GM21723 (cell line): ENCODE data around the gene ZBTB7C.

Experiments
- ATAC-seq: cut with Tn5 transposase; IDR thresholded peaks from one replicate; pipeline ENCODE4 v1.9.1; 2021; ENCODE audit warnings: mild to moderate bottlenecking, moderate library complexity; ENCODE audit not compliant: unreplicated experiment

Gene ZBTB7C

DNA sequence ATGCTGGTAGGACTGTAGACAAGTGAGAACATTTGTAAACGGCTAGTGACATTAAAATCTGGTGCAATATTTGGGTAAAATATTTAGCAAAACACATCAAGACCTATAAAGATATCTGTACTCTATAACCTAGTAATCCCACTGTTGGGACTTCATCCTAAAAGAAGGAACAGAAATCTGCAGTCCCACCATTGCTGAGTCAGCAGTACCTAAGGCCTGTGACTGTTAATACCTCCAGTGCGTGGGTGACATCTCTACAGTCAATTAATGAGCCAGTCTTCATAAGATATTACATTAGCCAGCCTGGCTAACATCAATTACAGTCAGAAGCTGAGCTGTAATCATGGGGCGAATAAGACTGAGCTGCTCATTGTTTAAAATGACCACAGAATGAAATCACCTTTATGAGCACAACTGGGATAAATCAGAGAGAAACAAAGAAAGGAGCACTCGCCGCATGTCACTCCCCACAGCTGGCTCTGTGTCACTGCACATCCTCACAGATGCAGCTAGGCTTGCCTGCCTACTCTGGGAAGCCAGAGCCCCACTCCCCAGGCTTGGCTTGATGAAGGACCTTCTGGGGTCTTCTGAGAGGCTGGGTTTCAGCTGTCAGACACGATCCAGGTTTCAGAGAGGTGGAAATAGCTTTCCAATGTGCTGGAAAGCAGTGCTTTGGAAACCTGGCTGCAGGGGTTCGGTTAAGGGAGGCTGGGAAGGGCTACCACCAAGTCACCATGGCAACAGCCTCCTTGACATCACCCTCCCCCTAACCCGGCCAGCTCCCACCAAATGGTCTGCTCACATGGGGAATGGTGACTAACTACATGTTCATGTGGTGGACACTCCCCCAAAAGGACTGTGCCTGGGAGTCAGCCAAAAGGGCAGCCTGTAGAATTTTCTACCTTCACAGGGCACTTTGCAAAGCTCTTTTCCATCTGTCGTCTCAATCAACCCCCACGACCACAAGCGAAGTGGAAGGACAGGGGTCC is 145.0 kb downstream of the ZBTB7C start:
- no peak for ATAC-seq

DNA sequence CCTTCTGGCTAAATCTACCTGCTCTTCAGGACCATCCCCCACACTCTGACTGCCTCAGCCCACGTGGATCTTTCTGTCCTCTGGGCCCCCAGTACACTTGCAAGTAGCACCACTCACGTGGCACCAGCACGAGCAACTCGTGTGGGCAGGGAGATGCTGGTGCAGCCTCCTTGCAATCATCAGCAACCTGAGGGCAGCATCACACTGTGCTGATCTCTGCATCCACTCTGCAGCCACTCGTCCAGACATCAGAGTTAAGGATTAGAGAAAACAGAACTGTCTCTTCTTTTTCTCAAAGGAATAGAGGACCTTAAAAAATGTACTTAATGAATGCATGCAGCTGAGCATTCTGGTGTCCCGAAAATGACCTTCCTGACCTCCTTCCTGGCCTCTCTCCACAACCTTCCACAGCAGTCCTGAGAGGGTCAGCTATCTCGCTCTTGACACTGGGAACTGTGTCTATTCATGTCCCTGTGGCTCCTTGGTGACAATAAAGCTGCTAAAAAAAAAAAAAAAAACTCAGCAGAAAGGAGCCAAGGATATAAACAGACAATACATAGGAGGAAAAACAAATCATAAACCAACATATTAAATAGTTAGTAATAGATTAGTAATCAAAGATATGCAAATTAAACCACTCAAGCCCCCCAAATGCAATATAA is 145.9 kb downstream of the ZBTB7C start:
- ATAC-seq, result no peak

DNA sequence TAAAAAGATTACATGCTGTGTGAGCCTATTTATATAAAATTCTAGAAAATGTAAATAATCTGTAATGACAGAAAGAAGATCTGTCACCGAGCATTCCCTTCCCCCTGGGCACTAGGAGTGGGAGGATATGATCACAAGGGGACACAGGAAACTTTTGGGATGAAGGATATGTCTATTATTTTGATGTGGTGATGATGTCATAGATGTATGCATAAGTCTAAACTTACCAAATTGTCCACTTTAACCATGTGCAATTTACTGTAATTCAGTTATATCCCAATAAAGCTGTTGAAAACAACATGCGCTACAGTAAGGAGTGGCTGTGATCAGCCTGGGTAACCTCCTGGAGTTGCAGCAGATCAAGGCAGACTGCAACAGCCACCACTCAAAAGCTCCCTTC is 148.9 kb downstream of the ZBTB7C start:
- no peak for ATAC-seq

- ATAC-seq, result no peak
These were observed 152.3 kb downstream of the ZBTB7C start for GRCh38 chr18:48256848-48257247.

GRCh38 chr18:48254077-48254602 is 155.0 kb downstream of the ZBTB7C start:
- ATAC-seq, result no peak

GRCh38 chr18:48252525-48252924 is 156.7 kb downstream of the ZBTB7C start:
- ATAC-seq, result no peak

DNA sequence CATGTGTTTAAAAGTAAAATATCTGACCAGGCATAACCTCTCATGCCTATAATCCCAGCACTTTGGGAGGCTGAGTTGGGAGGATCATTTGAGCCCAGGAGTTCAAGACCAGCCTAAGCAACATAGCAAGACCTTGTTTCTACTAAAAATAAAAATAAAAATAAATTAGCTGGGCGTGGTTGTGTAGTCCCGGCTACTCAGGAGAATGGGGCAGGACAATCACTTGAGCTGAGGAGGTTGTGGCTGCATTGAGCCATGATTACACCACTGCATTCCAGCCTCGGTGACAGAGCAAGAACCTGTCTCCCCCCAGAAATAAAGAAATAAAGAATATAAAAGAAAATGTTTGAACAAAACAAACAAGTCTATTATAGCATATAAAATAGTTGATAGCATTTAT is 158.3 kb downstream of the ZBTB7C start:
- no peak for ATAC-seq

DNA sequence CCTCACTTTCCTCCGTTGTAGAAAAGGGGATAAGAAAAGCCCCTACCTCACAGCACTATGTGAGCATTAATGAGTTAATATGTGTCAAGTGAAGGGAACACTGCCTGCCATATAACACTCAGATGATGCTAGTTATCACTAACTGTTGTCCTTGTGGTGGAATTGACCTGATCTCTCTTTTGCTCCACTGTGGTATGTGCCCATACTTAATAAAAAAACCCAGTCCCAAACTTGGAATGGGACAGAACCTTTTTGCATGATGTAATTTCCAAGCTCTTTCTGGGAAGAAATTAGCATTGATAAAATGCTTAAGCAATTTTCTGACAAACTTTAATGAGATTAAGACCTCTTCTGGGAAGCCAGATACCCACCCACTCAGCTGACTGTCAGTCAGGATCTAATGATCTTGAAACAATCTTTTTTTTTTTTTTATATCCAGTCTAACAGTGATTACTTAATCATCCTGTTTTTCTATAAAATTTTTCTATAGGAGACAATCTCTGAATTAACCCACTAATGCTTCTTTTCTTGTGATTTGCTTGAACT is 158.7 kb downstream of the ZBTB7C start:
- ATAC-seq, result no peak

DNA sequence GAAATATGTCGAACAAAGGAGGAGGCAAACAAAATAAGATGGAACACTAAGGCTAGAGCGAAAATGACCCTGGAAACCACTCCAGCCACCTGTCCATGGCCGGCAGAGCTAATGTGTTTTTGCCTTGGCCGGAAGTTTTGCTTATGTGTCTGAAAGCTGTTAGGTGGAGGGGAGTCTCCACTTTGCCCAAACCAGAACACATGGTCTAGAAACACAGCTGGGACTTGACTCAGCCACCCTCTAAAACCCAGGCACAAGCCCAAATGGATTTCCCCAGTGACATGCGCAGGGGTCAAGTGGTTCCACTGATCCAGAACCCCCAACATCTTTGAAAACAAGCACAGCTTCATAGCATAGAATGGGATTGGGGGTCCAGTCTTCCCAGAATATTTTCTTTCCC is 159.3 kb downstream of the ZBTB7C start:
- no peak for ATAC-seq

- ATAC-seq, result no peak
These were observed 164.7 kb downstream of the ZBTB7C start for GRCh38 chr18:48244530-48244929.

DNA sequence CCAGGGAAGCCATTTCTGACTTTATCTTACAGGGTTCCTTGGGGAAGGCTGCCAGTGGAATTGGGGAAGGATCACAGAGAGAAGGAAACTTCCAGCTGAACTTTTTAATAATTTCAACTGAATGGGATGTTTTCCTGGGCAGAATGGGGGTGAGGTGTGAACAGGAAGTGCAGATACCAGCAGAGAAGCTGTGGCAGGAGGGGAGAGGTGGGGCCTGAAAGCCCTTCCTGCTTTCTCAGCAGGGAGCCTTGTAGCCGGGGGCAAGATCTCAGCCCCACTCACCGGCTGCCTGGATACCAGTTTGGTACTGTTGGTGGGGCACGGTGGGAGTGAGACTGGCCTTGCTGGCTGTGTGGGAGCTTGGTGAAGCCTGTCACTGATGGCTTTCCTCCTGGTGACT is 170.5 kb downstream of the ZBTB7C start:
- ATAC-seq, result no peak

DNA sequence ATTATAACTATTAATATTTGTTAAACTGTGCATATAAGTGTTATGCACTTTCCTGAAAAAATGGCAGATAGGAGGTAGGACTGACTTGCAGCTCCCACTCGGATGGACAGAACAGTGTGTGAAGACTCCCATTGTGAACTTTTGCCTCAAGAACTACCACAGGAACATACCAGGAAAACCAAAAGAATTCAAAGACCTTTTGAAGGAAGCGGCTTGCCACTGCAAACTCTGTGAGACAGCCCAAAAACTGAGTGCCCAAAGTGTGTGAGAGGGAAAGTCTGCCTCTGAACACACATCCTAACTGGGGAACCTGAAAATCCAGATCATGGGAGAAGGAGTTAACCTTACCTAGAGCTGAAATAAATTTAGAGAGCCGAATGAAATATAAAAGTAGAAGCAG is 171.0 kb downstream of the ZBTB7C start:
- ATAC-seq, result no peak

- ATAC-seq, result no peak
These were observed 172.4 kb downstream of the ZBTB7C start for GRCh38 chr18:48236822-48237221.

DNA sequence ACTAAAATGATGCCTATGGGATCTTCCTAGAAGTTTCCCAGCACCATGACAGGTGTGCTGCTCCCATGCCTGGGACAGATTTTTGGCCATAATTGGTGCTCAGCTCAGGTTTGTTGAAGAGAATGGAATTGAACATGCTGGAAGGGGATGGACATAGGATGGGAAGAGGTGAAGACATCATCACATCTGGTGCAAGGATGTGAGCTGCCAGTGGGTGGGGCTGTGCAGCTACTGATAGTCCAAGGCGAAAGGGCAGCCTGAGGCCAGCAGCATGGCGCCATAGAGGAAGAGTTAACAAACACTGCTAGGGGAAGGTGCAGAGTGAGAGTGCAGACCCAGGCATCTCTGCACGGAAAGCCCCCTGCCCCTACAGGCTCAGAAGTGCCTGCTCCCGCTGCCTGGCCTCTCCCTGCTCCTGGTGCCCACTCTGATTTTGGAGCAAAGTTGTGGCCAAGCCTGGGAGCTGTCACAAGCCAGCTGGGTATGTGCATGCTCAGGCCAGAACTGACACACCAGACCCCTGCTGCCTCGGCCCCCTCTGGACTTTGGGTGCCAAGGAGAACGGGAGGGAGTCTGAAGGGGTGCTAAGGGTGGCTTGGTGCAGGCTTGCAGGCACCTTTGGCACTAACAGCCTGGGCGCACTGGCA is 178.6 kb downstream of the ZBTB7C start:
- no peak for ATAC-seq

DNA sequence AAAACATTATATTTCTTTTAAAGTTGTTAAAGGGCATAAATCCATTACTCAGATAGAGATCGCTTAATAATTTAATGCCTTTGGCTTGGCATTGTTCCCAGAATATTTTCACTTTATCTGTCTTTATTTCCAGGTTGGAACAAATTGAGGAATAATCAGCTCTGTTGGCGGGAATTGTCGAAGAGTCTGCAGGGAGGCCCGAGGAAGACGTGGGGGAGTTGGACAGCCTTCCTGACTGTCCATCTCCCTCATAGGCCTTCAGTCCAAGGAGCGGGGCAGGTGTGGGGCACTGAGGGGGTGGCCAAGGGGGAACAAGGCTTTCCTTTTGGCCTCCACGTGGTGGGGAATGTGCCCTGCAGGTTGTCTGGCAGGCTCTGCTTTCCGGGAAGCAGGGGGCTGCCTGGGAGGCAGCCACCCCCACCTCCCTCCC is 179.6 kb downstream of the ZBTB7C start:
- ATAC-seq, result no peak

DNA sequence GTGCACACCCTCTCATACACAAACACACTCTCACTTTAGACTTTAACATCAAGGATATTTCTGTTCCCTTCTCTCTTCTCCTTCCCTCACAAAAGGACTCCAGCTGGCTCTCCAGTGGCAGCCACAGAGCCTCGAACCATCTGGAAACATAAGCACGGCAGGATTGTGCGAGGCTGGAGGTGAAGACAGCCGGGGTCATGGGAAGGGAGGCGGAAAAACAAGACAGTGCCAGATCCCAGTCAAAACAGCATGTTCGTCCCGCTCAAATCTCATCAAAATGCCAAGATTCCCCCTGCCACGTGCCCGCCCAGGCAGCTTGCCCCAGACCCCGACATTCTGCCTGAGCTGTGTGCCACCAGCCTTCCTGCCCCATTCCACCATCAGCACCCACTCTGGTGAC is 180.3 kb downstream of the ZBTB7C start:
- ATAC-seq, result no peak

GRCh38 chr18:48228301-48228715 is 180.9 kb downstream of the ZBTB7C start:
- ATAC-seq, result no peak

GRCh38 chr18:48227206-48227605 is 182.0 kb downstream of the ZBTB7C start:
- no peak for ATAC-seq

GRCh38 chr18:48226401-48226800 is 182.8 kb downstream of the ZBTB7C start:
- ATAC-seq, result no peak

DNA sequence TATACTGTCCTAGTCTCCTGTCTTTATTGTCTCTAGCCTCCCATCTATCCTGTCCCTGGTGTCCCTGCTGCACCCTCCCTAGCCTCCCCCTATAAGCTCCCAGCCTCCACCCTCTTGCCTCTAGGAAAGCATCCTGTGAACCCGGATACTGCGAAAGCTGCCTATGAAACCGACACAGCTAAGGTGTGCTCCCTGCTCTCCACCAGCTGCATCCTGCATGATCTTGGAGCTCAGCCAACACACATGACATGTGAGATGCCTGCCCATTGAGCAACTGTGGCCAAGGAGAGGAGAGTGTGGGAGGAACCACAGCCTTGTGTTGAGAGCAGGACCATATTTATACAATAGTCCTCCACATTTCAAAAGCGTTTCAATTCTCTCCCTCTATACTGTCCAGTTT is 187.1 kb downstream of the ZBTB7C start:
- ATAC-seq, result peak; percentile 78
